ENCODE results near the gene CNTROB.

The CNTROB gene

GRCh38 chr17:7885367-7886226 lies 46.4 kb upstream of the CNTROB start:
- no peak for TF ChIP-seq CTCF (IDR thresholded peaks at IDR 0.05; ENCODE audit: unreplicated experiment in 3 of 3)
- peaks cover 14% of the 10 kb centered on the region for H3K36me3 Mint-ChIP-seq (ENCODE audit: low read depth)
- no peak overlapping the region for H3K4me3 Mint-ChIP-seq
- no peaks in the 10 kb centered on the region for H3K9me3 Mint-ChIP-seq
- H3K27ac Mint-ChIP-seq = no peak overlapping the region
- H3K27me3 Mint-ChIP-seq (ENCODE audit: low read depth) = no peaks in the 10 kb centered on the region
- H3K4me1 Mint-ChIP-seq = no peaks in the 10 kb centered on the region

GRCh38 chr17:7886227-7887037 lies 45.6 kb upstream of the CNTROB start:
- H3K9me3 Mint-ChIP-seq = no peaks in the 10 kb centered on the region
- no peaks in the 10 kb centered on the region for H3K27me3 Mint-ChIP-seq (ENCODE audit: low read depth)
- no peak overlapping the region for H3K27ac Mint-ChIP-seq
- TF ChIP-seq CTCF (IDR thresholded peaks at IDR 0.05; ENCODE audit: unreplicated experiment in 3 of 3) = peak in 1 of 3 experiments; percentile 21
- peaks cover 22% of the 10 kb centered on the region for H3K36me3 Mint-ChIP-seq (ENCODE audit: low read depth)
- H3K4me3 Mint-ChIP-seq = no peak overlapping the region
- H3K4me1 Mint-ChIP-seq = no peaks in the 10 kb centered on the region

GRCh38 chr17:7887038-7887481 lies 44.9 kb upstream of the CNTROB start:
- H3K4me1 Mint-ChIP-seq = peaks cover 3% of the 10 kb centered on the region
- no peak overlapping the region for H3K27ac Mint-ChIP-seq
- no peaks in the 10 kb centered on the region for H3K27me3 Mint-ChIP-seq (ENCODE audit: low read depth)
- TF ChIP-seq CTCF (IDR thresholded peaks at IDR 0.05; ENCODE audit: unreplicated experiment in 3 of 3) = no peak
- H3K4me3 Mint-ChIP-seq = no peak overlapping the region
- H3K36me3 Mint-ChIP-seq (ENCODE audit: low read depth) = peaks cover 27% of the 10 kb centered on the region
- H3K9me3 Mint-ChIP-seq = no peaks in the 10 kb centered on the region

- H3K27ac Mint-ChIP-seq = no peak overlapping the region
- peaks cover 6% of the 10 kb centered on the region for H3K4me1 Mint-ChIP-seq
- H3K4me3 Mint-ChIP-seq = no peak overlapping the region
- H3K36me3 Mint-ChIP-seq (ENCODE audit: low read depth) = peaks cover 29% of the 10 kb centered on the region
- no peak for TF ChIP-seq CTCF (IDR thresholded peaks at IDR 0.05; ENCODE audit: unreplicated experiment in 3 of 3)
- no peaks in the 10 kb centered on the region for H3K9me3 Mint-ChIP-seq
- no peaks in the 10 kb centered on the region for H3K27me3 Mint-ChIP-seq (ENCODE audit: low read depth)
Observed at GRCh38 chr17:7887482-7888183, 44.4 kb upstream of the CNTROB start.

- Mint-ChIP-seq H3K4me1 (peaks cover 12% of the 10 kb centered on the region), H3K4me3 (no peak within 1 kb of the TSS), H3K27me3 (ENCODE audit: low read depth) (no peaks in the 10 kb centered on the region), H3K9me3 (no peaks in the 10 kb centered on the region), H3K27ac (no peak within 1 kb of the TSS), H3K36me3 (ENCODE audit: low read depth) (peaks cover 33% of the 10 kb centered on the region)
- TF ChIP-seq CTCF (IDR thresholded peaks at IDR 0.05; ENCODE audit: unreplicated experiment in 3 of 3) = no peak
Observed at GRCh38 chr17:7888184-7888920, 43.7 kb upstream of the CNTROB start, which contains the start of gene CHD3. TSS of gene CHD3 (plus strand) at chr17:7888789. CDS start at chr17:7889001, 212 bp downstream.

All from nephron (organoid).